B cell (primary cell): ENCODE measurements around the gene GMCL2.

ENCODE experiments used
- EZH2 ChIP-seq: IDR thresholded peaks from 2 replicates; pipeline ENCODE4 v1.6.1; 2012; ENCODE audit warnings: borderline replicate concordance, low read depth, mild to moderate bottlenecking, moderate library complexity, low read length; ENCODE audit not compliant: insufficient read depth, poor library complexity, severe bottlenecking
- TF ChIP-seq, protein P1 (sequence below): fragments of 200-600 bp; IDR thresholded peaks from one replicate; pipeline ENCODE4 v1.8.0; 2022; ENCODE audit warnings: antibody characterized with exemption, mild to moderate bottlenecking

DNA sequence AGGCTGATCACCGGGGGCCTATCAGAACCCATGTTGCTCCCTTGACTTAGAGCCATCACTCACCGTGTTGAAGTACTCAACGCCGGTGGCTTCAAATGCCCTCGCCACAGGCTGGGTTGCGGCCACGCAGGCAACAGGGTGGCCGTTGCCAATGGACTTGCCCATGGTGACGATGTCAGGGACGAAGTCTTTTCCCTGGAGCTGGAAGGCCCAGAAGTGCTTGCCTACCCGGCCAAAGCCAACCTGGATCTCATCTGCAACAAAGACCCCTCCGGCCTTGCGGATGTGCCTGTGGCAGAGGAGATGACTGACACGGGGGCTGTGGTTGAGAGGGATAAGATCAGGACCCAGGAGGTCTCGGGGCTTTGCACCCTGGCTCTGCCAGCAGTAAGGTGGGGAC, 35.1 kb upstream of the GMCL2 start:
- TF ChIP-seq, protein P1, sequence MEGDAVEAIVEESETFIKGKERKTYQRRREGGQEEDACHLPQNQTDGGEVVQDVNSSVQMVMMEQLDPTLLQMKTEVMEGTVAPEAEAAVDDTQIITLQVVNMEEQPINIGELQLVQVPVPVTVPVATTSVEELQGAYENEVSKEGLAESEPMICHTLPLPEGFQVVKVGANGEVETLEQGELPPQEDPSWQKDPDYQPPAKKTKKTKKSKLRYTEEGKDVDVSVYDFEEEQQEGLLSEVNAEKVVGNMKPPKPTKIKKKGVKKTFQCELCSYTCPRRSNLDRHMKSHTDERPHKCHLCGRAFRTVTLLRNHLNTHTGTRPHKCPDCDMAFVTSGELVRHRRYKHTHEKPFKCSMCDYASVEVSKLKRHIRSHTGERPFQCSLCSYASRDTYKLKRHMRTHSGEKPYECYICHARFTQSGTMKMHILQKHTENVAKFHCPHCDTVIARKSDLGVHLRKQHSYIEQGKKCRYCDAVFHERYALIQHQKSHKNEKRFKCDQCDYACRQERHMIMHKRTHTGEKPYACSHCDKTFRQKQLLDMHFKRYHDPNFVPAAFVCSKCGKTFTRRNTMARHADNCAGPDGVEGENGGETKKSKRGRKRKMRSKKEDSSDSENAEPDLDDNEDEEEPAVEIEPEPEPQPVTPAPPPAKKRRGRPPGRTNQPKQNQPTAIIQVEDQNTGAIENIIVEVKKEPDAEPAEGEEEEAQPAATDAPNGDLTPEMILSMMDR, result no peak
- no peak for TF ChIP-seq EZH2
